Measurements from ENCODE around the gene NFATC1.

DNA sequence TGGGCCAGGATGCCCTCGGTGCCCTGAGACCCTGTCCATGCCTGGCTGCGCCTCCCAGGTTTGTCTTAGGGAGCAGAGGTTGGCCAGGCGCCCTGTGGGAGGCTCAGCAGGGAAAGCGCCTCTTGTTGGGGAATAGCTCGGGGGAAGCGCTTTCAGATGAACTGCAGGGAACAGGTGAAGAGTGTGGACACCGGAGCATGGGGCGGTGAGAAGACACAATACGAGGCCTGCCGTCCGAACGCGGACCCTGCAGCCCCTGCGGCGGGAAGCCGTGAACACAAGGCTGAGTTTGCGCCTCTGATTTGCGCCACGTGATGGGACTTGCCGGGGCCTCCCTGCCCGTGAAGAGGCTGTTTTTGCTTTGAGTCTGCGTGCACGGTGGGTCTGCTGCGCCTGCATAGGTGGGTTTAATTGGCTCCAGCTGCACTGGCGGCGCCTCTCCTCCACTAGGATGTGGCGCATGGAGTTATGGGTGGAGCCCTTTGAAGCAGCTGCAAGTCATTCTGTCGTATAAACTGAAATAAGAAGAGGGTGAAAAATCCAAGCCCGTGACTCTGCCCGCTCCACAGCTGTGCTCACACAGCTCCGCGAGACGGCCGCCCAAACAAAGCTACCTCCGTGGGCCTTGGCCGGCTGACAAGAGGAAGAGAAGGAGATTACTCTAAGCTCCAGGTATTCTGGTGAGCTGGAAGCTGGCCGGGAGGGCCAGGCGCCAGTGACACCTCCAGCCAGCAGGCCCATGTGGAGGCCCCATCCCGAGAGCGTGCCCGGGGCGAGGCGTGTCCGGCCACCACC lies 180.4 kb downstream of the NFATC1 start:
- TF ChIP-seq, protein P1, sequence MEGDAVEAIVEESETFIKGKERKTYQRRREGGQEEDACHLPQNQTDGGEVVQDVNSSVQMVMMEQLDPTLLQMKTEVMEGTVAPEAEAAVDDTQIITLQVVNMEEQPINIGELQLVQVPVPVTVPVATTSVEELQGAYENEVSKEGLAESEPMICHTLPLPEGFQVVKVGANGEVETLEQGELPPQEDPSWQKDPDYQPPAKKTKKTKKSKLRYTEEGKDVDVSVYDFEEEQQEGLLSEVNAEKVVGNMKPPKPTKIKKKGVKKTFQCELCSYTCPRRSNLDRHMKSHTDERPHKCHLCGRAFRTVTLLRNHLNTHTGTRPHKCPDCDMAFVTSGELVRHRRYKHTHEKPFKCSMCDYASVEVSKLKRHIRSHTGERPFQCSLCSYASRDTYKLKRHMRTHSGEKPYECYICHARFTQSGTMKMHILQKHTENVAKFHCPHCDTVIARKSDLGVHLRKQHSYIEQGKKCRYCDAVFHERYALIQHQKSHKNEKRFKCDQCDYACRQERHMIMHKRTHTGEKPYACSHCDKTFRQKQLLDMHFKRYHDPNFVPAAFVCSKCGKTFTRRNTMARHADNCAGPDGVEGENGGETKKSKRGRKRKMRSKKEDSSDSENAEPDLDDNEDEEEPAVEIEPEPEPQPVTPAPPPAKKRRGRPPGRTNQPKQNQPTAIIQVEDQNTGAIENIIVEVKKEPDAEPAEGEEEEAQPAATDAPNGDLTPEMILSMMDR (IDR thresholded peaks at IDR 0.05): peak in 1 of 6 experiments; percentile 16
- TF ChIP-seq EP300 (IDR thresholded peaks at IDR 0.05): no peak
- TF ChIP-seq POLR2AphosphoS5 (IDR thresholded peaks at IDR 0.05): no peak
